COLO668 (cell line): Measurements from ENCODE around the gene UBE2E2.

ENCODE experiments used
- DNase-seq: peaks from one replicate; lab custom pipeline; 2025; ENCODE audit not compliant: unreplicated experiment; lab: John Stamatoyannopoulos, UW

UBE2E2 gene

DNA sequence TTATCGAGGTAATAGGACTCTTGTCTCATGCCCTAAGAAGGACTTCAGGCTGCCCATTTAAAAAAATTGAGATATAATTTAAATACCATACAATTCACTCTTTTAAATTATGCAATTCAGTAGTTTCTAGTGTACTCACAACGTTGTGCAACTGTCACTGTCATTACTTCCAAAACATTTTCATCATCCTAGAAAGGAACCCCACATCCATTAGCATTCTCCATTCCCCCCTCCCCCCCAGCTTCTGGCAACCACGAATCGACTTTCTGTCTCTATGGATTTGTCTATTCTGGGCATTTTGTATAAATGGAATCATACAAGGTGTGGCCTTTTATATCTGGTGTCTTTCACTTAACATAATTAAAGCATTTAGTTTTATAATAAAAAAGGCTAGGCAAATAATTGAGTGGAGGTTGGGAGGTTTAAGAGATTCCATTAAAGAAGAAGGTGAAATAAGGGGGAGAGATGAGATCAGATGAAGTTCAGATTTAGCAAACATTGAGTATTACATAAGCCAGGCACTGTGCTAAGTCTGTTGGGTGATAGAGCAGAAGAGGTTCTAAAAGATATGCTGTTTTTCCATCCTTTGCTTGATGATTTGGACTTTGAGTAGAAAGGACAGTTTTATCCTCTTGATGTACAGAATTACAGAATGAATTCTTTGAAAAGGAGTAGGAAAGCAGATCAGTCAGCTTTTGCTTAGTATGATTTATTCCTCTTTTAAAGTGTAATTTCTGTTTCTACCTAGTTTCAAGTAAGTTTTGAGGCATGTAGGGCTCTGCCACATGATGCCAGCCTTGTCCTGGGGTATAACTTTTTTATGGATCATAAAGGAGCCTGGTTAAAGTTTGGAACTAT, 36.3 kb downstream of the UBE2E2 start:
- DNase-seq, result no peak

DNA sequence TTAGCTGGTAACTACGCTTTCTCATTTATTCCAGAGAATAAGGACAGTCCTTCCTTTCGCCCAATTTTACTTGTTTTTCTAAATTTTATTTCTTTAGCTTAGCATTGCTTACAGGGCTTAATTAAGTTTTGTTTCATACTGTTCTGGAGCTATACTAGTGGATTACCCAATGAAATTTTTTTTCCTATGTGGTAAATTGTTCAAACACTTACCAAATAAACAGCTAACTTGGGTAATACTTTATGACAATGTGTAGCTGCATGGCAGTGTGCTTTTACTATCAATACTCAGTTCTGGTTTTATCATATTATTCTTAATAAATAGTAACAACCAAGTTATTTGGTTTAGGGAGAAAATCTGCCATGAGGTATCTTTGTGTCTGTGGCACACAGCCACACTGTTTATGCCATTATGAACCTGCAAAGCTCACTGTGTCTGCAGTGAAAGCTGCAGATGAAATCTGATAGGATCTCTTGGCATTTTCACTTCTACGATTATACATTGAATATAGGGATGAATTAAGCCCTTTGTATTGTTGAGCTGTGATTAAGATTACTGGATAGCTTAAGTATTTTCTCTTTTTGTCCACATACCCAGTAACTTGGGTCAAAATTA, 37.2 kb downstream of the UBE2E2 start:
- no peak for DNase-seq

DNA sequence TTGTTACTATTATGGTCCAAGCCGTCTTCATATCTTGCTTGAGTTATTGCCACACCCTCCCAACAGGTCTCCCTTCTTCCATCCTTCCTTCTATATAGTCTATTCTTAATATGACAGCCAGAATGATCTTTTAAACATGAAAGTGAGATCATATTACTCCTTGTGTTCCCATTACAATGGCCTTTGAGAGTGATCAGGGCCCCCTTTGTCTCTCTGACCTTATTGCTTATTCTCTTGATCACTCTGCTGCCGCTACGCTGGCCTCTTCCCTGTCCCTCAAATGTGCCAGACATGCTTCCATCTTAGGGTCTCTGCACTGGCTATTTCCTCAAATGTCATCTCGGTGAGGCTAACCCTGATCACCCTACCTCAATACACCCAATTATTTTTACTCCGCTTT, 38.1 kb downstream of the UBE2E2 start:
- DNase-seq, result no peak

DNA sequence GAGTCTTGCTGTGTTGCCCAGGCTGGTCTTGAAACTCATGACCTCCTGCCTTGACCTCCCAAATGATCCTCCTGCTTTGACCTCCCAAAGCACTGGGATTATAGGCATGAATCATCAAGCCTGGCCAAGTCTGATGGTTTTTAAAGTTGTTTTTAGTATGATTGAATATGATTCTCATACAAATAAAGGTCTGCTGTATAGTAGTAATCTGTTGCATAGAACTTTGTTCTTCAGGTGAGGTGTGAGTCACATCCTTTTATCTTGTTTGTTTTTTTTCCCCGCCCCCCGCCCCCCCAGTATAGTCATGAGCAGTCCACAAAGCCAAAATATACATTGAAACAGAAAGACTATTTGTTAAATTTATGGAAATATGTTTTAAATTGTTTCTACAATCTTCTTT, 39.0 kb downstream of the UBE2E2 start:
- DNase-seq, result no peak

DNA sequence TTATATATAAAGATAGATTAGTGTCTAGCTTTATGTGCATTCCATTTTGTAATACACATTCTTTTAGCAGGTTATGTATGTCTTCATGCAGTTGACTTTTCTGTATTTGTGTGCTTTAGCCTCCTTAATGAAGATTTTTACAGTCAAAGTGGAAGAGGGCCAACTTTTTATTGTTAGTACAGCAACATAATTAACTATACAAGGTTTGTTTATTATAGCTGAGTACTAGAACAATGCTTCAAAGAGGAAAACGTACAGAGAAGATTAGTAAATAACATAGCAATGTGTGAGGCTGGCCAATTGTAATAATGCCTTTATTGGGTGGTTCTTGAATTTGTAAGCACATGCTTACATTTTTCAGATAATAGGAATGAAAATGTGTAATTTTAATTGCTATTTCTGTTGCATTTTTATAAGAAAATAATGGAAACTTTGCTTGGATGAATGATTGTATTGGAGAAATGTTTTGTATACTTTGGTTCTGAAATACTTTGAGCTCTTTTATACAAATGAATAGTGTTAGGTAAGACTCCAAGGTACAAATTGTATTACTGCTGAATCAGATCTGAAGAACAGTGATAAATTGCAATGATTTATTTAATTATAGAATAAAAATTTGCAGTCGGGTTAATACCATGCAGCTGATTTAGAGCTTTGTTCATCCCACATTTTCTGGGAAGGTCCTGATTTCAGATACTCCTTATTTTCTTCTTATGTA, 41.4 kb downstream of the UBE2E2 start:
- DNase-seq, result no peak

DNA sequence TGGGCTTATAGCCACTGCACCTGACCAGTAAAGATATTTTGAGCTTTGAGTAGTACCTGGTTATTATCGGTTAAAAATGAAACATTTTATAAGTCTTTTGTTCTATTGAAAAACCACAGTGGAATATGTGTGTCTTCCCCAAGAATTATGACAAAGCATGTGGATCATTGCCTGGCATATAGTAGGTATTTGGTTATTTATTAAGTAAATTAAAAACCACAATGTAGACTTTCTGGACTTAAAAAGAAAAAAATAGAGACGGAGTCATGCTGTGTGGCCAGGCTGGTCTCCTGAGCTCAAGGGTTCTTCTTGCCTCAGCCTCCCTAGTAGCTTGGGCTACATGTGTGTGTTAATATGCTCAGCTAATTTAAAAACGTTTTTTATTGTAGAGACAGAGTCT, 43.5 kb downstream of the UBE2E2 start:
- no peak for DNase-seq

DNA sequence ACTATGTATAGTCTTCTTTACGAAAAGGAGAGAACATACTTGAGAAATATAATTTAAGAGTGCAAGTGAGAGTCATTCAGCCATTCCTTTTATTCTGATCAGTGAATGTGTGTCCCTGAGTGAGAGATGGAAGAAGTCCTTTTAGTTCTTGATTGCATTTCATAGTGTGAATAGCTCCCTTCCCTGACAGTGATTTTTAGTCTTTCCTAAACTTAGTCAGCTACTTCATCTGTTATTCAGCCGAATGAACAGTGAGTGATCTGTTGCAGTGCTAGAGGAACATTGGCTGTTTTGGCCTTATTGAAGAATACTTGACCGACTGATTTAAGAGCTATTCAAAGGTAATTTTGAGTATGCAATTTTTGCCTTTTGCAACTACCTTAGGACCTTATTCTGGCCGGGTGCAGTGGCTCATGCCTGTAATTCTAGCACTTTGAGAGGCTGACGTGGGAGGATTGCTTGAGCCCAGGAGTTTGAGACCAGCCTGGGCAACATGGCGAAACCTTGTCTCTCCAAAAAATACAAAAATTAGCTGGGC, 45.5 kb downstream of the UBE2E2 start:
- DNase-seq, result no peak

DNA sequence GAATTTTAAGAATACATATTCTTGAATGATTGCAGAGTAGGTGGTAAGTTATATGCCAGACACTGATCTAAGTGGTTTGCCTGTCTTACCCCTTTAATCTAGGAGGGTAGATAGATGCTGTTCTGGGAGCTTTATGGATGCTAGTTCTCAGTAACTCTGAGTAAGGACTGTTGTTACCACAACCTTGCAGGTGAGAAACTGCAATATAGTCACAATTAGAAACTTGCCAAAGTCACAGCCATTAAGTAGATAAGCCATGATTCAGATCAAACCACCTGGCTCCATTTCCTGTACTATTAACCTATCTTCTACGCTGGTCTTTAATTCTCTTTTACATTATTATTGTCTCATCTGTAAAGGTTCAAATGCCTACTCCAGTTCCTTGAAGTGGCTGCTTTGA, 46.8 kb downstream of the UBE2E2 start:
- no peak for DNase-seq

DNA sequence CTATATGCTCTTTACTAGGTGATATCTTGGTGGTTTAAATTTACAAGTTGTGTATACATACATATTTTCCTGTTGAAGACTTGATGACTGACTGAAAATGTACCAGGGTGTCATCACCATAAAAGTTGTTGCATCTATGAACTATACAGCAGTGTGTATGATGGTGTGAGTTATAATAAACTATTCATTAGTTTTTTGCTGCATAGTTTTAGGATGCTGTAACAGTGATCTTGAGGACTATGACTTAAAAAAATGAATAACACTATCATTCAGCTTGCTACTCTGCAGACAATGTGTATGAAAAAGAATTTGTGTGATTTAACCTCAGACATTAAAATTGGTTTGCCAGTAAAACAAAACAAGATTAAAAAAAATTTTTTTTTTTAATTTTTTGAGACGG, 49.0 kb downstream of the UBE2E2 start:
- no peak for DNase-seq

DNA sequence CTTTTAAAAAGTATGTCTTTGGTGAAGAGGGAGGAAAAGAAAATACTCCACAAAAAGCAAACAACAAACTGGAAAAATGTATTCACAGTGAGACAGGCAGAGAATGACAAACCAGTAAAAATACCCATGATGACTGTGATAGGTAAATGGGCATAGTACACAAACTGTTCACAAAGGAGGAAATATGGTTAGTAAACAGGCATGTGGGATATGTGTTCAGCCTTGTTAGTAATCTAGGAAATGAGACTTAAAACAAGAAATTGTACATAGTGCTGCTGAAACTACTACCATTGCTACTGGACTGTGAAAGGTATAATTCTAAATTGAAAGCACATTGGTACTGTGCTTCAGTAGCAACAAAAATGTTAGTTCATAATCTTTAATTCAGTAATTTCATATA, 50.1 kb downstream of the UBE2E2 start:
- DNase-seq, result no peak

DNA sequence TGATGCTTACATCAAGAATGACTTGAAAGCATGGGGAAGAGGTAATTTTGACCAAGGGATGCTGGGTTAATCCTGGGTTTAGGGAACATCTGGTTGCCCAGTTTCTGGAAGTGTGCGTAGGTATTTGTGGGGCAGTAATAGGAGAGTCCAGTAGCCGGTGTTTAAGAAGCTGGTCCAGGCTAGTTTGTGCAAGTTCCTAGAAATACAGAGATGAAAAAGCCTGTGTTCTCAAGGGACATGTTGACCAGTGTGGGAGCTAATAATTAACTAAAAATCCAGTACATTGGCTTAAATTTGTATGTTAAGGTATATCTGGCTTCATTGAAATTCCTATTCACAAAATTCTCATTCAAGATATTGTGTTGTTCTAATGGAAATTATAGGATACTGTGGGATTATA, 51.2 kb downstream of the UBE2E2 start:
- DNase-seq, result no peak

DNA sequence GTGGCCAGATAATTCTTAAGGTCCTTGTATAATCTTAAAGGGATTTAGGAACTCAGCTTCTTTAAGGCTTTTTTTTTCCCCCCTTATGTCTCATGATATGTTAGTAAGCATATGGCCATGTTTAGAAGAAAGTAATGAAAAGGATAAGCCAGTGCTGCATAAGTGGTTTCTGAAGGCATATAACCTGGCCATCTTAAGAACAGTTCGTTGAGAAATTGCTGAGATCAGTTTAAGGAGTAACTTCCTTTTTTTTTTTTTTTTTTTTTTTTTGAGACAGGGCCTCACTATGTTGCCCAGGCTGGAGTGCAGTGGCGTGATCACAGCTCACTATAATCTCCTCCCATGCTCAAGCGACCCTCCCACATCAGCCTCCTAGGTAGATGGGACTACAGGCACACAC, 51.7 kb downstream of the UBE2E2 start:
- DNase-seq, result no peak

DNA sequence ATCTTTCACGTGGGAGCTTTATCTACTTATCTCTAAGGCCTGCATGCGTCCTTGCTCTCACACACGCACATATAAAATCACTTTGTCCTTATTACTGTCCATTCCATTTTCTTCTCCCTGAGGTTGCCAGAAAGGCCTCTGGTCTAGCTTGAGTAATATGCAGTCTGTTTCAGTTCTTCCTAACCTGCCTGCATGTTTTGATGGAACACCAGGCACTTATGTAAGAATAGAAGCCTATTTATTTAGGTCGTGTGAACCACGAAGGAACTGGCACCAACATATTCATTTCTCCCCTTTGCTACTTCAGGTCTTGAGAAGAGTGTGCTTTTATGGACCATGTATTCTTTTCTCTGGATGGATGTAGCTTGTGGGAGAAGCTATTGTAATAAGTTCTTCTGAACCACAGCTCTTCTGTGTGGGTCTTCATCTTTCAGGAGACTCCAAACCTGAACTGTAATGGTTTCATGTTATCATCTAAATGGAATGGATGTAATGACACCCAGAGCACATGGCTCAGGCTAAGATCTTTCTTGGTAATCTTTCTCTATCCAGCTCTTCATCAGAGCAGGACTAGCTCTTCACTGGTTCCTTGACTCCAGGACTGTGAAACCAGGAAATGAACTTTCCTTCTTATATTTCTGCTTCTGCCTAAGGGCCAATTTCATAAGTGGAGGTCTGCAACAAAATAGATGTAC, 53.8 kb downstream of the UBE2E2 start:
- no peak for DNase-seq

DNA sequence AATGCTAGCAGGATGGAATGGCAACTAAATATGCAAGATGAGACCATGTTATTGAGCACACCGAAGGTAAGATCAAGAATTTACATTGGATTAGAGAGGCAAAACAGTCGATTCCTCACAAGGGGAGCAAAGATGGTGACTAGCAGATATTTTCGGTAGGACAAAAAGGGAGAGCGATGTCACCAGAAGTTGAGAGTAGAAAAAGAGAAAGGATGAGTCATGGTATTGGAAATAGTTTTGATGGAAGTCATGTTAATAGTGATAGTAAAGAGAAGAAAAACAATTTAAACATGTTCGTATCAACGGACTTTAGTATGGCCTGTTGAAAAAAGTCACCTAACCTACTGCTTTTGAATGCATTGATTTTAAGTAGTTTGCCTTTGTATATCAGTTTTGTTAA, 55.0 kb downstream of the UBE2E2 start:
- no peak for DNase-seq

DNA sequence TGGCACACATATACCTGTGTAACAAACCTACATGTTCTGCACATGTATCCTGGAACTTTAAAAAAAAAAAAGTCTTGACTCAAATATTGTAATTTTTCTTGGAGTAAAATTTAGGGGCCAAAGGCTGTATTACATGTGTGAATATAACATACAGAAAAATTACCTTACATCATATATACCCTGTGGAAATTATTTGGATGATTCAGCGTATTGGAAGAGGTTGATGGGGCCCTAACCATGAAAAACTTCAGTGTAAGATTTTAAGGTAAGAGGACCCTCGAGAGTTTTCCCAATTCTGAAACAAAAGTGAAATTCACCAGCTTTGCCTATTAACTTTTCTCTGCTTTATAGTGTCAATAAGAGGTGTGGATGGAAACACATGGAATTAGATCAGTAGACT, 56.4 kb downstream of the UBE2E2 start:
- no peak for DNase-seq

DNA sequence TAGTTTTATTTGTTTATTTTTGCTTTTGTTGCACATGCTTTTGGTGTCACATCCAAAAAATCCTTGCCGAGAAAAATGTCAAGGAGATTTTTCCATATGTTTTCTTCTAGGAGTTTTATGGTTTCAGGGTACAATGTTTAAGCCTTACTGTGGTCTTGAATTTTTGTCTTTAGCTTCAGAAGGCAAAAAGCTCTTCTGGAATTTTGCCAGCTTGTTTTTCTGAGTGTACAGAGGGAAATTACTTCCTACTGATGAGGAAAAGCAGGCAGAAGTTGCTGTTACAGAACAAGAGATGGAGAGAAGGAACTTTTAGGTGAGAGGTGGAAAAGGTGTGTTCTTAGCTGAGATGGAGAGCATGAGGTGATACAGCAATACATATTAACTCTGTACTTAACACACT, 59.6 kb downstream of the UBE2E2 start:
- DNase-seq, result no peak

DNA sequence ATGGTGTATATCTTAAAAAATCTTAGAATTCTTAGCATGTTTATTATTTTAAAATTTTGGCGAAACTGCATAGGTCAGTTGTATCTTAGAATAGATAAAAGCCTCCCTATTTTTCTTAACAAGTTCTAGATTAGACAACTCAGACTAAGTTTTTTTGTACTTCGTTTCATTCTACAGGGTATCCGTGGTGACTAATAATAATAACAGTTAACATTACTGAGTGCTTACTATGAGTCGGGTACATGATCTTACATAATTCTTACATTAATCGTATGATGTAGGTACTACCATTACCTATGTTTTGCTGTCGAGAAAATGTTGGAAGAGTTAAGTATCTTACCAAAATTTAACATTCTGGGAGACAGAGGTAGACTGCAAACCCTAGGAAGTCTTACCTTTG, 60.7 kb downstream of the UBE2E2 start:
- no peak for DNase-seq

DNA sequence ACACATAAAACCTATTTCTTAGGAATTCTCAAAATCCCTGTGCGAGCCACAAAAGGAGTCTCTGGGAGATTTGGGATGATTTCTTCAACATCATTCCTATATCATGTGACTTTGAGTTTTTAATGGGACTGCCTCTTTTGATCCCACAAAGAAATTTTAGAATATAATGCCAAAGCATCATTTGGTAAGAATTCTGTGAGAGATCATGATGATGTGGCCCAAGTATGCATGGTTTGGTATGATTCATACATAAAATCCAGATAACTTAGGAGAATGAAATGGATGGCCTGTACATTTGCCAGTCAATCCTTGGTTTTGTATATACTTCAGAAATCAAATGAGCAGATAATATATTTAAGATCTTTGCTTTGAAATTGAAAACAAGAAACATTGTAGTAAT, 61.3 kb downstream of the UBE2E2 start:
- no peak for DNase-seq

DNA sequence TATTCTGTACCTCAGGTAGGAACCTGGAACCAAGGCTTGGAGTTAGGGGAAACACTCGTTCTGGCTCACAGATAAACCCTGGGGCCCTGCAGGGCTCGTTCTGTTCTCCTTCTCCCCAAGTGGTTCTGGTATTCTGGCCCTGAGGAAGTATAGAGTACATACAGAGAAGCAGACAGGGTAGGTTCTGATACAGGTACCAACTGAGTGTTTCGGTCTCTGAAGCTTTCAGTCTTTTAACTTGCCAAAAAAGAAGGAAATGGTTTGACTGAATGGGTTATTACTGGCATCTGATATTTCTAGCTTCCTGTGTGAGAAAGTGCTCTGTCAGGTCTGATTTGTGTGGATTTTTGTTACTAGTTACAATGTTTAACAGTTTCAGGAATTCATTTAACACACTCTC, 67.3 kb downstream of the UBE2E2 start:
- no peak for DNase-seq

DNA sequence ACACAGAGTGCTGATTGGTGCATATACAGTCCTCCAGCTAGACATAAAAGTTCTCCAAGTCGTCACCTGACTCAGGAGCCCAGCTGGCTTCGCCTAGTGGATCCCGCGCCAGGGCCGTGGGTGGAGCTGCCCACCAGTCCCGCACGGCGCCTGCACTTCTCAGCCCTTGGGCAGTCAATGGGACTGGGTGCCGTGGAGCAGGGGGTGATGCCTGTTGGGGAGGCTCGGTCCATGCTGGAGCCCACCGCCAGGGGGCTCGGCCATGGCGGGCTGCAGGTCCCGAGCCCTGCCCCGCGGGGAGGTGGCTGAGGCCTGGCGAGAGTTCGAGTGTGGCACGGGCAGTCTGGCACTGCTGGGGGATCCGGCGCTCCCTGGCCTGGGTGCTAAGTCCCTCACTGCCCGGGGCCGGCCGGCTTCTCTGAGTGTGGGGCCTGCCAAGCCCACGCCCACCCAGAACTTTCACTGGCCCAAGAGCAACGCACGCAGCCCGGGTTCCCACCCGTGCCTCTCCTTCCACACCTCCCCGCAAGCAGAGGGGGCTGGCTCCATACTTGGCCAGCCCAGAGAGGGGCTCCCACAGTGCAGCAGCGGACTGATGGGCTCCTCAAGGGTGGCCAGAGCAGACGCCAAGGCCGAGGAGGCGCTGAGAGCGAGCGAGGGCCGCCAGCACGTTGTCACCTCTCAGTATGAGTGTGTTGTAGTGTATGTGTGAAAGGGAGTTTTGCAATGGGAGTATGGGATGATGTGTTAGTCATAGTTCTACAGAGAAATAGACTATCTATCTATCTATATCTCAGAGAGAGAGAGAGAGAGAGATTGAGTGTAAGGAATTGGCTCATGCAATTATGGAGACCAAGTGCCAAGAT, 69.0 kb downstream of the UBE2E2 start:
- no peak for DNase-seq
